ENCODE data around the gene SLC25A17. TPM values are rescaled to one million over a fixed set of nuclear protein-coding genes. Genes with fewer than 3 reads are reported as not detected.

The SLC25A17 gene
- total RNA-seq, 6 experiments from 2014 or later = 23.5 to 25.5 (median 24.6) TPM

DNA sequence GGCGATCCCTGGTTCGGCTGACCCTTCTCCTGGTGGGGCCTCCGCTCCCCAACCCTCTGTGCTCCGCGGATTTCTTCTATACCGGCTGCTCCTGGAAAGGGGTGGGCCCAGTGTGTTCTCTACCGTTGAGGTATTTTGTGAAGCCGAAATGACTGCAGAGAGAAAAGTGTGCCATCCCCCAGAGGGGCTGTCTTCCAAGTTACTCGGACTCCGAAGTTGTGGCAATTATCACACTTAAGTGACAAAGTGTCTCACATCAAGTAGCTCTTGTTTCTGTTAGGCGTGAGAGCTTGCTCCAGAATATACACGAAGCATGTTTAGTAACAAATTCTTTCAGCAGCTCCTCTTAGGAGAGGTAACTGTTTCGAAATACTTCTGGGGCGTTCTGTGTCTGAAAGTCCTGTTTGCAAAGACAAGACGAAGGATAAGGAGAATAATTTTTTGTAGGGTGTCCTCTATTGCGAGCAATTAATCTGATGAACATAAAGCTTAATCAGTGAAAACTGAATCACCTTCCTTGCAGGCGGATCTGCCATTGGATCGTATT is 38.2 kb upstream of the SLC25A17 start:
- H3K4me1 Mint-ChIP-seq (ENCODE audit: low read depth) = peaks cover 56% of the 10 kb centered on the region
- peaks cover 28% of the 10 kb centered on the region for H3K36me3 Mint-ChIP-seq (ENCODE audit: low read depth)
- TF ChIP-seq, protein P1, sequence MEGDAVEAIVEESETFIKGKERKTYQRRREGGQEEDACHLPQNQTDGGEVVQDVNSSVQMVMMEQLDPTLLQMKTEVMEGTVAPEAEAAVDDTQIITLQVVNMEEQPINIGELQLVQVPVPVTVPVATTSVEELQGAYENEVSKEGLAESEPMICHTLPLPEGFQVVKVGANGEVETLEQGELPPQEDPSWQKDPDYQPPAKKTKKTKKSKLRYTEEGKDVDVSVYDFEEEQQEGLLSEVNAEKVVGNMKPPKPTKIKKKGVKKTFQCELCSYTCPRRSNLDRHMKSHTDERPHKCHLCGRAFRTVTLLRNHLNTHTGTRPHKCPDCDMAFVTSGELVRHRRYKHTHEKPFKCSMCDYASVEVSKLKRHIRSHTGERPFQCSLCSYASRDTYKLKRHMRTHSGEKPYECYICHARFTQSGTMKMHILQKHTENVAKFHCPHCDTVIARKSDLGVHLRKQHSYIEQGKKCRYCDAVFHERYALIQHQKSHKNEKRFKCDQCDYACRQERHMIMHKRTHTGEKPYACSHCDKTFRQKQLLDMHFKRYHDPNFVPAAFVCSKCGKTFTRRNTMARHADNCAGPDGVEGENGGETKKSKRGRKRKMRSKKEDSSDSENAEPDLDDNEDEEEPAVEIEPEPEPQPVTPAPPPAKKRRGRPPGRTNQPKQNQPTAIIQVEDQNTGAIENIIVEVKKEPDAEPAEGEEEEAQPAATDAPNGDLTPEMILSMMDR (IDR thresholded peaks at IDR 0.05) = no peak
- DNase-seq = no peak
- H3K9me3 Mint-ChIP-seq = no peaks in the 10 kb centered on the region
- peak overlapping the region; percentile 99 for H3K4me3 Mint-ChIP-seq
- peak overlapping the region; percentile 100 for H3K27ac Mint-ChIP-seq
- H3K27me3 Mint-ChIP-seq (ENCODE audit: insufficient read depth) = peaks cover 3% of the 10 kb centered on the region; the same call in 1 of the 2 replicates

DNA sequence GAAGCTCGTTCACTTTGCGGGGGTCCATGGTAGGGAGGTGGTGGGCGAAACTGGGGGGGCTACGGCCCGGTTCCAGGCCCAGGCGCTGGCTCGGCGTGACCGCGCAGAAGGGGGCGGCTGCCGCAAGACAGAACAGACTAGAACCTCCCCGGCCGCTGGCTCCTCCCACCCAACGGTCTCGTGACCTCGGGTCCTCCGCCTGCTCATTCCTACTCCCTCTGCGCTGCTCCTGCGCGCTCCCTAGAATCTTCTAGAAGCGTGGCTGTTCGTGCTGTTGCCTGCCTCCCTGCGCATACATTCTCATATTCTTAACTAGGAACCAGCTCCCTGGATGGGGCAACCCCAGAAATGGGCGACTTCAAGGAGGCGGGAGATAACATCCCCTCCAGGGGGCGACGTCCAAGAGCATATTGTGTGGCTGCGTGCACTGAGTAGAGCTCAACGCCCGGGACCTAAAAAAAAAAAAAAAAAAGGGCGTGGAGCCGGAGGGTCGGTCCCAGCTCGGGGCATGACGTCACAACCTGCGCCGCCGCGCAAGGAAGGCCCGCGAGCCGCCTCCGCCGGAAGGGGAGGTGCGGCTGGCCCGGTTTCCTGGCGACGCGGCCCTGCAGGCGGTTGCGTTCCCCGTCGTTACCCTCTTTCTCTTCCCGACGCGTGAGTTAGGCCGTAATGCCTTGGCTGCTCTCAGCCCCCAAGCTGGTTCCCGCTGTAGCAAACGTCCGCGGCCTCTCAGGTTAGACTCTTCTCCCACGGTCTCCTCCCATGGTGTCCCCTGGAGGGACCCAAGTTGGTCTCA is 37.6 kb upstream of the SLC25A17 start, which contains the start of the genes ST13 and XPNPEP3:
TSS of gene ST13 (minus strand) at position 127 of the 796 bp plus-strand sequence. CDS start at position 28, 99 bp downstream.
TSS of gene XPNPEP3 (plus strand) at position 636 of the 796 bp plus-strand sequence. CDS start at position 670, 34 bp downstream.
- Mint-ChIP-seq H3K27me3 (ENCODE audit: insufficient read depth) (peaks cover 3% of the 10 kb centered on the region; the same call in 1 of the 2 replicates), H3K4me1 (ENCODE audit: low read depth) (peaks cover 60% of the 10 kb centered on the region), H3K9me3 (no peaks in the 10 kb centered on the region), H3K27ac (peak within 1 kb of the TSS; percentile 100), H3K4me3 (peak within 1 kb of the TSS; percentile 99), H3K36me3 (ENCODE audit: low read depth) (peaks cover 26% of the 10 kb centered on the region)
- DNase-seq = peak; percentile 95
- TF ChIP-seq, protein P1 (IDR thresholded peaks at IDR 0.05) = peak; percentile 74

DNA sequence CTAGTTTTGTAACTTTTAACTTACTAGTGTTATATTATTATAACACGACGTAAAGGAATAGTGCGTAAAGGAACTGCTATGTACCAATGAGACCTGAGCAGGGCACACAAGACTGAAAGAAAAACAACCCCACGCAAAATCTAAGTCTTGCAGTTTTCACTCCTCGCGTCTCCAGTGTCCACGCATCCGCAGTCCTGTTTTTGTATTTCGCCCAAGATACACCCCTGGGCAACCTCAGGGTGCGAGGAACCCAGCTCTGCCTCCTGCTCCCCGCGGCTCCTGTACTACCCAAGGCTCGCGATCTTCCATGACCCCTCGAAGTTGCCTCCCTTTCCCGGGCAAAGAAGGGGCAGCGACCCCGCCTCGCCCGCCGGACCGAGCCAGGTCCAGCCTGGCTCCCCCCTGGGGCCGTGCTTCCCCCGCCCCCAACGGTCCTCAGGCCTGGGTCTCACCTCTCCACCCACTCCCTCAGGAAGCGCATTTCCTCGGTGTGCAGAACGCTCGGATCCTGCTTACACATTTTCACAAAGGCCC is 36.9 kb upstream of the SLC25A17 start:
- Mint-ChIP-seq H3K9me3 (no peaks in the 10 kb centered on the region), H3K36me3 (ENCODE audit: low read depth) (peaks cover 21% of the 10 kb centered on the region), H3K27ac (peak overlapping the region; percentile 100), H3K4me1 (ENCODE audit: low read depth) (peaks cover 54% of the 10 kb centered on the region), H3K4me3 (peak overlapping the region; percentile 99), H3K27me3 (ENCODE audit: insufficient read depth) (peaks cover 3% of the 10 kb centered on the region; the same call in 1 of the 2 replicates)
- TF ChIP-seq, protein P1 (IDR thresholded peaks at IDR 0.05) = no peak
- DNase-seq = no peak

DNA sequence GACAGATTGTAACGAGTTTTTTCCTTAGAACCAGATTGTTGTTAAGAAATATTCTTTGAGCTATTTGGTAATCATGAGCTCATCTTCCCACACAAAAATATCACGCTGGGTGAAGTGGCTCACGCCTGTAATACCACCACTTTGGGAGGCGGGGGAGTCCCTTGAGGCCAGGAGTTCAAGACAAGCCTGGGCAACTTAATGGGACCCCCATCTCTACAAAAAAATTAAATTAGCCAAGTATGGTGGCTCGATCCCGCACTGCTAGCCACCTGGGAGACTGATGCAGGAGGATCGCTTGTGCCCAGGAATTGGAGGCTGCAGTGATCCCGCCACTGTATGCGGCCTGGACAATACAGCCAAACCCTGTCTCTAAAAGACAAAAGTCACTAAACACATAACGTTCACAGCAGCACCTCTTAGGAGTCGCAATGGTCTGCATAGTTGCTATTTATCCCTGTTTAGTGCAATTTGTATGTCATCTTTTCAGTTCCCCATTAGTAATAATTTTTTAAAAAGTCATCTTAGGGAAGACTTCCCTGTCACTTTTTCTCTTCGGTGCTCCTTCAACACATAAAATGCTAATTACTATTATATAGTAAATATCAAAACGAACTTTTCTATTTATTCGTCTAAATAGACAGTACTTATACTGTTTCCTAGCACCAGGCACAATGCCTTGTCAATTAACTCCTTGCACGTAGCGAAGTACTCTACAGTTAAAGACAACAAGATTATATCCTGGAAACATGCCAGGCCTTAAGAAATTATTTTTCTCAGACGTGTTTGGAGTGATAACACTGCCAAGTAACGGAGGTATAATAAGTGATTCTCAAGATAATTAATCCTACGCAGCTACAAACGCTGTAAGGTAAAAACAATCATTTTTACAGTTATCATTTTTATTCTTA is 36.2 kb upstream of the SLC25A17 start:
- H3K9me3 Mint-ChIP-seq = no peaks in the 10 kb centered on the region
- H3K4me3 Mint-ChIP-seq = peak overlapping the region; percentile 99
- no peak for DNase-seq
- H3K27ac Mint-ChIP-seq = peak overlapping the region; percentile 100
- peaks cover 48% of the 10 kb centered on the region for H3K4me1 Mint-ChIP-seq (ENCODE audit: low read depth)
- H3K27me3 Mint-ChIP-seq (ENCODE audit: insufficient read depth) = no peaks in the 10 kb centered on the region
- TF ChIP-seq, protein P1 (IDR thresholded peaks at IDR 0.05) = no peak
- peaks cover 15% of the 10 kb centered on the region for H3K36me3 Mint-ChIP-seq (ENCODE audit: low read depth)

DNA sequence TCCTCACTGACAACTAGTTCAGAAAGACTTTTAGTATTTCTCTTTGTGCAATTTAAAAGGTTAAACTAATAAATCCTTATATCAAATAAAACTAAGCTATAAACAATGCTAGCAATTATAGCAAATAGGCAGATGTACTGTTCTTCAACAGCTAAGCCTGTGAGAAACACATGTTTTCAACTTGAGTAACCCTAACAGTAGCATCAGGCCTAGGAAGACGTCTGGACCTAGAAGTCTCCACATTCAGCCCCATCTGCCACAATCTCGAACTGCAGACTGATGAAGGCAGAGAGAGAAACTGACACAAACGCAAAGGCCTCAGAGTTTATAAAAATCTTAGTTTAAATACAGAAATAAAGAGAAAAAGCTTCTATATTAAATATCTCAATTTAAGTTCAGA is 34.8 kb upstream of the SLC25A17 start:
- Mint-ChIP-seq H3K27me3 (ENCODE audit: insufficient read depth) (no peaks in the 10 kb centered on the region), H3K27ac (peak overlapping the region; percentile 100), H3K4me3 (peak overlapping the region; percentile 99), H3K9me3 (no peaks in the 10 kb centered on the region), H3K36me3 (ENCODE audit: low read depth) (peaks cover 12% of the 10 kb centered on the region), H3K4me1 (ENCODE audit: low read depth) (peaks cover 44% of the 10 kb centered on the region)
- TF ChIP-seq, protein P1 (IDR thresholded peaks at IDR 0.05) = no peak
- DNase-seq = no peak
